ENCODE measurements around the gene FAM83D.

Gene FAM83D

GRCh38 chr20:38894091-38894847 is 31.9 kb upstream of the FAM83D start:
- no peak for DNase-seq (ENCODE audit: low read depth in 2 of 2)

DNA sequence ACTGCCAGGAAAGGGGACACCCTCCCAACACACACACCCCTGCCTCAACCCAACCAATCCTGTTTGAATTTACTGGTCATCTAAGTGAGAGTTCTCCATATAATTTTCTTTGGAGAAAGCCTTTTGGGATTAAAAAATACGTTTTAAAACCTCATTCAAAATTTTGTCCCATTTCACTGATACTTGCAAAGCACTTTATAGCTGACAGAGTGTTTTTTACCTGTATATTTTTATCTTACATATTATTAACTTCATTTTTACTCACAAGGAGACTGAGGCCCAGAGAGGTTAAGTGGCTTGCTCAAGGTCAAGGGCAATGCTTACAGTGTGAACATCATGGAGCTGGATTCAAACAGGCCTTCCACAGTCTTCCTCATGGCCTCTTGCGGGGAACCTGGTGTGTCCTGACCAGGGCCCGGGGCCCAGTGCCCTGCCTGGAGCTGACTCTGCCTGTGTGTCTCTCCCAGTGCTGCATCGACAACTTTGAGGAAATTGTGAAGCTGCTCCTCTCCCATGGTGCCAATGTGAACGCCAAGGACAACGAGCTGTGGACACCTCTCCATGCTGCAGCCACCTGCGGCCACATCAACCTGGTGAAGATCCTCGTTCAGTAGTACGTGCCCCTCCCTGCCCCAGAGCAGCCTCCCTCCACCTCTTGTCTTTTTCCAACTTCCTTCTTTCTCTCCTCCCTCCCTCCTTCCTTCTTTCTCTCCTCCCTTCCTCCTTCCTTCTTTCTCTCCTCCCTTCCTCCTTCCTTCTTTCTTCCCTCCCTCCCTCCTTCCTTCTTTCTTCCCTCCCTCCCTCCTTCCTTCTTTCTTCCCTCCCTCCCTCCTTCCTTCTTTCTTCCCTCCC is 30.9 kb upstream of the FAM83D start:
- DNase-seq (ENCODE audit: low read depth in 2 of 2): no peak

GRCh38 chr20:38896009-38896594 is 30.1 kb upstream of the FAM83D start:
- DNase-seq (ENCODE audit: low read depth in 2 of 2): no peak

DNA sequence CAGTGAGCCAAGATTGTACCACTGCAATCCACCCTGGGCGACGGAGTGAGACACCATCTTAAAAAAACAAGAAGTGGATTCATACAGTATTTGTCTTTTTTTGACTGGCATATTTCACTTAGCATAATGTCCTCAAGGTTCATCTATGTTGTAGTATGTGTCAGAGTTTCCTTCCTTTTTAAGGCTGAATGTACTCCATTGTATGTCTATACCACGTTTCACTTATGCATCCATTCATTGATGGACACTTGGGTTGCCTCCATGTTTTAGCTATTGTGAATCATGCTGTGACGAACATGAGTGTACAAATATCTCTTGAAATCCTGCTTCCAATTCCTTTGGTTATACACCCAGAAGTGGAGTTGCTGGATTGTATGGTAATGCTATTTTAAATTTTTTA is 28.9 kb upstream of the FAM83D start:
- no peak for DNase-seq (ENCODE audit: low read depth in 2 of 2)

DNA sequence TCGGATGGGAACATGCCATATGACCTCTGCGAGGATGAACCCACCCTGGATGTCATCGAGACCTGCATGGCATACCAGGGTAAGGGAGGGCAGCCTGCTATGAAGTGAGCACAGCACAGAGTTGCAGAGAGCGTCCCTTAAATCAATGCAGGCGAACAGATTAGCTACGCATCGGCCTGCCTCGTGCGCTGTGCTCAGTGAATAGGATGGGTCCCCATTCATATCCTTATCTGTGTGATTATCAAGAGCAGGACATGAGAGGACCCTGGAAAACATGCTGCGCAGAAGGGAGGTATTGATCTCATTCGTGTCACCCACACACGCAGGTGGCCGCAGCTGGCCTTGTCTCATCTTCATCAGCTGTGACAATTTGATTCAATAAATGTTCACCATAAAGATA is 25.6 kb upstream of the FAM83D start:
- no peak for DNase-seq (ENCODE audit: low read depth in 2 of 2)

DNA sequence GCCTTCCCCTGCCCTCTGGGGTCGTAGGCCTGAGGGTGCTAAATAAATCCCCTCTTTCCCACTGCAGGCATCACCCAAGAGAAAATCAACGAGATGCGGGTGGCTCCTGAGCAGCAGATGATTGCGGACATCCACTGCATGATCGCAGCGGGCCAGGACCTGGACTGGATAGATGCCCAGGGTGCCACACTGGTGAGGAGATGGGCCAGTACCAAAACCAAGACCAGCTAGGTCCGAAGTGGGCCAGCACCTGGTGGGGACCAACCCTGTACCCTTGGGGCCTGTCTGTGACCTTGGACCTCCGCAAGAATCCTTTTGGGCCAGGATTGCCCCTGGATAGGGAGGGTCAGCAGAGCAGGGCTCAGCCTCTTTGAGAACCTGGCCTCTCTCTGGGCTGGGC is 23.6 kb upstream of the FAM83D start:
- DNase-seq (ENCODE audit: low read depth in 2 of 2): no peak

DNA sequence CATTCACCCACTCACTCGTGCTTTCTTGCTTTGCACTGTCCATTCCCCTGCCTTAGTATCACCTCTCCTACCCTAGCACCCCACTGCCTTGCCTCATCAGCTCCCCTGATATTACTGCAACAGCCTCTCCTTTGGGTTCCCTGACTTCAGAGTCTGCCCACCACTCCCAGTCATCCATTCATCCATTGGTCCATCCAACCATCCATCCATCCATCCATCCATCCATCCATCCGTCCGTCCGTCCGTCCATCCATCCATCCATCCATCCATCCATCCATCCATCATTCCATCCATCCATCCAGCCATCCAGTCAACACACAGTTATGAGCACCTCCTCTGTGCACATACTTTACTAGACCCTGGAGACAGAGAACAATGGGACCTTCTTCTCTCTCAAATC is 22.9 kb upstream of the FAM83D start:
- no peak for DNase-seq (ENCODE audit: low read depth in 2 of 2)

DNA sequence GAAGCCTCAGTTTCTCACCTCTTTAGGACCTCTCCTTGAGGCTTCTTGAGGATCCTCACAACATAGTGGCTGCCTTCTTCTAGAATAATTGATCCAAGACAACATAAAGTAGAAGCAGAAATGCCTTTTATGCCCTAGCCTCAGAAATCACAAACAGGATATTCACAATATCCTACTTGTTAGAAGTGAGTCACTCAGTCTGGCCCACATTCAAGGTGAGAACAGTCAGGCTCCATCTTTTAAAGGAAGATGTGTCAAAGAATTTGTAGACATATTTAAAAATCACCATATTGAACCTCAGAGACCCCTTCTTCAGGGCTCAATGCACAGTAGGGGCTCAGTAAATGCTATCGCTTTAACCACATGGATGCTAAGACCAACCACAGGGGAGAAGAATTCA is 20.8 kb upstream of the FAM83D start:
- no peak for DNase-seq (ENCODE audit: low read depth in 2 of 2)

DNA sequence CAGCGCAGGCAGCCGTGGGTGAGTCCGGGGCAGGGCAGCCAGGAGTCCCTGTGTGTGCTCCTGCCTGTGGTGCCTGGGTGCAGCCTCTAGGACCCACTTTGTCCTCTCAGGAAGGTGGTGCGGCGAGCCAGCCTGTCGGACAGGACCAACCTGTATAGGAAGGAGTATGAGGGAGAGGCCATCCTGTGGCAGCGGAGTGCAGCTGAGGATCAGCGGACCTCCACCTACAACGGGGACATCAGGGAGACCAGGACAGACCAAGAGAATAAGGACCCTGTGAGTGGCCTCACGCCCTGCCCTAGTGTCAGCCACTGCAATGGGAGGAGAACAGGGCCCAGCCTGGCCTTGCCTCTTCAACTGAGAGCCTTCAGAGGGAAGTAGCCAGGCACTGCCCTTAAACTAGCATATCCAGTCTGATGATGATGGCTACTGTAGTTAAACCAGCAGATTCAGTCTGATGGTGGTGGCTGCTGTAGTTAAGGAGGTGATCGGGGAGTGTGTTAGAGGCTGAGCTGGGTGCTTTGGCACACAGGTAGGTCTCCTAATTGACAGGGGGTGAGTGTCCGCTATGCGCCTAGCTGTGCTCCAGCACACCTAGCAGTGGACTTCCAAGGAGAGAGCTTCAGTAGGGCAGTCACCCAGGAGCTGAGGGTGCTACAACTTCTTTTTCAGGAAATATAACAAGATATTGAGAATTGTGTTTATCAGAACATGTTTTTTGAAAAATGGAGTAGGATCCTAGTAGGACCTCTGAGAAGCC is 18.1 kb upstream of the FAM83D start:
- no peak for DNase-seq (ENCODE audit: low read depth in 2 of 2)

DNA sequence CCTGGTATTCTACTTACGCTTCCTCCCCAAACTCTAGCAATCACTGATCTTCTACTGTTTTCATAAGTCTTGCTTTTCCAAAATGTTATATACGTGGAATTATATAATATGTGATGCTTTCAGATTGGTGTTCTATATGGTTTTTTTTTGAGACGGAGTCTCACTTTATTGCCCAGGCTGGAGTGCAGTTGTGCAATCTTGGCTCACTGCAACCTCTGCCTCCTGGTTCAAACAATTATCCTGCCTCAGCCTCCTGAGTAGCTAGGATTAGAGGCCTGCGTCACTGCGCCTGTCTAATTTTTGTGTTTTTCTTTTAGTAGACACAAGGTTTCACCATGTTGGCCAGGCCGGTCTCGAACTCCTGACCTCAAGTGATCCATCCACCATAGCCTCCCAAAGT is 10.9 kb upstream of the FAM83D start:
- DNase-seq (ENCODE audit: low read depth in 2 of 2): no peak

GRCh38 chr20:38917657-38918056 is 8.6 kb upstream of the FAM83D start:
- DNase-seq (ENCODE audit: low read depth in 2 of 2): no peak

DNA sequence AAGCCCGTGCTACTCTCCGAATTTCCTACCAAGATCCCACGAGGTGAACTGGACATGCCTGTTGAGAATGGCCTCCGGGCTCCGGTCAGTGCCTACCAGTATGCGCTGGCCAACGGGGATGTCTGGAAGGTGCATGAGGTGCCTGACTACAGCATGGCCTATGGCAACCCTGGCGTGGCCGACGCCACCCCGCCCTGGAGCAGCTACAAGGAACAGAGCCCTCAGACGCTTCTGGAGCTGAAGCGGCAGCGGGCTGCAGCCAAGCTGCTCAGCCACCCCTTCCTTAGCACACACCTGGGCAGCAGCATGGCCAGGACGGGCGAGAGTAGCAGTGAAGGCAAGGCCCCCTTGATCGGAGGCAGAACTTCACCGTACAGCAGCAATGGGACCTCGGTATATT is 8.0 kb upstream of the FAM83D start:
- DNase-seq (ENCODE audit: low read depth in 2 of 2): no peak

GRCh38 chr20:38919683-38920082 is 6.5 kb upstream of the FAM83D start:
- DNase-seq (ENCODE audit: low read depth in 2 of 2): no peak

GRCh38 chr20:38920411-38920810 is 5.8 kb upstream of the FAM83D start:
- no peak for DNase-seq (ENCODE audit: low read depth in 2 of 2)

- DNase-seq (ENCODE audit: low read depth in 2 of 2): no peak
These were observed 5.4 kb upstream of the FAM83D start for GRCh38 chr20:38920851-38921250.

- DNase-seq (ENCODE audit: low read depth in 2 of 2): no peak
These were observed 1.5 kb upstream of the FAM83D start for GRCh38 chr20:38924718-38925117.

- DNase-seq (ENCODE audit: low read depth in 2 of 2): no peak
These were observed 858 bp downstream of the FAM83D start for GRCh38 chr20:38926934-38927616.

DNA sequence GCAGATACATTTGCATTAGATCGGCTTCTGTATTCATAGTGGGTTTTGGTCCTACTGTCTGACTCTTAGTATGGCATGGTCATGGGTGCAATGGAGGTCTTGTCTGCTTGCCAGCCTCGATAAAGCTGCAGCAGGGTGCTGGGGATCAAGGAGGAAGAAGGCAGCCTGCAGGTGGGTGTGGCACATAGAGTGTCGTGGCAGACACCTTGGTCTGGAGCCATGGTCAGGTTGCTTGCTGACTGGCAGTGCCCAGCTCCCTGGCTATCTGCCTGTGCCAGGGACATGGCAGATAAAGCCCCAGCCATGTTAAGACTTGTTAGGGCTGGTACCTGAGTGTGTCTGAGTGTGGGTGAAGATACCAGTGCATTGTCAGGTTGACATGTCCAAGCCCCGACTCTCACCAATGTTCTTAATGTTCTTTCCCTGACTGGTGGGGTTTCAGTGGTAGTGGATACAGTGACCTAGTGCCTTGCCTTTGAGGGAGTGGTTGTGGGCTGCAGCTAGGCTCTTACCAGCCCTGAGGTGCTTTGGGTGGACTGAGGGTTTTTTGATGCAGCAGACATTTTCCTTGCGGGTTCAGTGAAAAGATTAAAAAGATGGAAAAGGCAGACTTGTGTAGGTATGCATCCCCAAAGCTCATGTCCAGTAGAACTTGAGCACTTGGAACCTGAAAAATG is 1.8 kb downstream of the FAM83D start:
- DNase-seq (ENCODE audit: low read depth in 2 of 2): no peak

DNA sequence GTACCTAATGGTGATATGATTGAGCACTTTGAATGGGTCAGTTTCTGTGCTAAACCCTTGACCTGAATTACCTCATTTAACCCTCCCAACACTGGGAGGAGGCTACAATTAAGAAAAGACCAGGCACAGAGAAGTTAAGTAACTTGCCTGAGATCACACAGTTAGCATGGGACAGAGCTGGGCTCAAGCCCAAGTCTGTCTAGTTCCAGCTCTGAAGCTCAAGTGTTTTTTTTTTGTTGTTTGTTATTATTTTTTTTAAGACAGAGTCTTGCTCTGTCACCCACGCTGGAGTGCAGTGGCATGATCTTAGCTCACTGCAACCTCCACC is 4.0 kb downstream of the FAM83D start:
- DNase-seq (ENCODE audit: low read depth in 2 of 2): no peak

GRCh38 chr20:38931984-38932383 is 5.8 kb downstream of the FAM83D start:
- DNase-seq (ENCODE audit: low read depth in 2 of 2): no peak

DNA sequence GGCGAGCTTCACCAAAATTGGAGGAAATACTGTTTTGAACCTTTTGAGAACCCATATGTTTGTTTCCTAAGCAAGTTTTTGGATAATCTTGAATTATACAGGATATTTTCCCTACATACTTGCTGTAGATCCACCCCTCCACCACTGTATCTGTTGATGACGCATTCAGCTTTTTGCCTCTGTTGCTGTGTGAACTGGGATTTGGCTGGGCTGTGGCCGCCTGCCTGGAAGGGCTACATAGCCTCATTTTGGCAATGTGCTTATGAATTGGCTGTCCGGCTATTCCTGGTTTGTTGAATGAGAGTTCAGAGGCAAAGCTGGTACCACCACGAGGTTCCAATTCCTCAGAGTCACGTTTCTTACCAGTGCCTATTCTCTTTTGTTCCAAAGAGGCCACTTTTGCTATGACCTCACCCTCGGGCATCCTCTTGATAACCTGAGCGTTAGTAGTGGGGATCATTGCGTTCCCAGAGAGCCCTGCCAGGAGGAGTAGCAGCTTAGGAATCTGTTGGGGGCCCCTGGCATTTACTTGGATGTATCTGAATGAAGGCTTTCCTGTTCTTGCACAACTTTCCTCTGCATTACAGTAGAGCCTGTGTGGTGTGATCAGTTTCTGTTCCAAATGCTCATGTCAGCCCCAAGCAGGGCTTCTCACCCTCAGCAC is 6.4 kb downstream of the FAM83D start:
- DNase-seq (ENCODE audit: low read depth in 2 of 2): no peak
